Measurements from ENCODE around the gene SPN. TPM values are rescaled to one million over a fixed set of nuclear protein-coding genes. Genes with fewer than 3 reads are reported as not detected.
A peak's percentile ranks its signal among the peaks of the same experiment; 100 is the strongest.
"Not testable (repeated sequence)": the region's sequence is repeated elsewhere in the genome, so short reads cannot be mapped to it uniquely, and the experiment has no call there.

The SPN gene
- total RNA-seq, 2 experiments from 2014 or later = 339 to 352 TPM

DNA sequence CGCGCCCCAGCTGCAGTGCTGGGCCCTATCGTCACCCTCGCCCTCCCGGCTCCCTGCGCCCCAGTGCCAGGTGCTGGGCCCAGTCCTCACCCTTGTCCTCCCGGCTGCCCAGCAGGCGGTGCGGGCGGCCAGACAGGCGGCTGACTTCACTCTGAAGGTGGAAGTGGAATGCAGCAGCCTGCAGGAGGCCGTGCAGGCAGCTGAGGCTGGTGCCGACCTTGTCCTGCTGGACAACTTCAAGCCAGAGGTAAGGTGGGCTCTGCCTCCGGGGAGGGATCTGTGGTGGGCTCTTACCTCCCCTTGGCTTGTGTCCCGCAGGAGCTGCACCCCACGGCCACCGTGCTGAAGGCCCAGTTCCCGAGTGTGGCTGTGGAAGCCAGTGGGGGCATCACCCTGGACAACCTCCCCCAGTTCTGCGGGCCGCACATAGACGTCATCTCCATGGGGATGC, 33.9 kb downstream of the SPN start:
- Mint-ChIP-seq H3K27me3 (ENCODE audit: low read depth) (no peaks in the 10 kb centered on the region), H3K4me3 (no peak overlapping the region), H3K36me3 (ENCODE audit: low read depth) (peaks cover 2% of the 10 kb centered on the region), H3K4me1 (ENCODE audit: low read depth) (peaks cover 22% of the 10 kb centered on the region), H3K27ac (no peak overlapping the region), H3K9me3 (ENCODE audit: insufficient read depth) (no peaks in the 10 kb centered on the region)
- CTCF ChIA-PET = interaction anchor here (0.7 to 6.6 kb wide), 4 partner anchors 18 to 279 kb away, joined by 3 to 93 read pairs (median 5); partner anchors contain the start of gene PAGR1
- ATAC-seq (no peak), DNase-seq (no peak)
- POLR2A ChIA-PET = no interaction called here

DNA sequence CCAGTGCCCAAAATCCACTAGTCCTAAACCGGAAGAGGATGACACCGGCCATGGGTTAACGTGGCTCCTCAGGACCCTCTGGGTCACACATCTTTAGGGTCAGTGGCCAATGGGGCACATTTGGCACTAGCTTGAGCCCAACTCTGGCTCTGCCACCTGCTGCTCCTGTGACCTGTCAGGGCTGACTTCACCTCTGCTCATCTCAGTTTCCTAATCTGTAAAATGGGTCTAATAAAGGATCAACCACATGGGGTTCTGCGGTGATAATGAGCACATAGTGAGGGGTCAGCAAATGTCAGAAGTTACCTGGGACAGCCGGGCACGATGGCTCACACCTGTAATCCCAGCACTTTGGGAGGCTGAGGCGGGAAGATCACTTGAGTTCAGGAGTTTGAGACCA, 34.3 kb downstream of the SPN start:
- Mint-ChIP-seq H3K27me3 (ENCODE audit: low read depth) (no peaks in the 10 kb centered on the region), H3K9me3 (ENCODE audit: insufficient read depth) (no peaks in the 10 kb centered on the region), H3K4me3 (no peak overlapping the region), H3K4me1 (ENCODE audit: low read depth) (peaks cover 27% of the 10 kb centered on the region), H3K27ac (no peak overlapping the region), H3K36me3 (ENCODE audit: low read depth) (peaks cover 2% of the 10 kb centered on the region)
- DNase-seq = no peak
- POLR2A ChIA-PET = no interaction called here
- CTCF ChIA-PET = interaction anchor here (0.7 to 6.6 kb wide), 5 partner anchors 17 to 278 kb away, joined by 3 to 93 read pairs (median 6); partner anchors contain the start of gene MAZ
- ATAC-seq = no peak

DNA sequence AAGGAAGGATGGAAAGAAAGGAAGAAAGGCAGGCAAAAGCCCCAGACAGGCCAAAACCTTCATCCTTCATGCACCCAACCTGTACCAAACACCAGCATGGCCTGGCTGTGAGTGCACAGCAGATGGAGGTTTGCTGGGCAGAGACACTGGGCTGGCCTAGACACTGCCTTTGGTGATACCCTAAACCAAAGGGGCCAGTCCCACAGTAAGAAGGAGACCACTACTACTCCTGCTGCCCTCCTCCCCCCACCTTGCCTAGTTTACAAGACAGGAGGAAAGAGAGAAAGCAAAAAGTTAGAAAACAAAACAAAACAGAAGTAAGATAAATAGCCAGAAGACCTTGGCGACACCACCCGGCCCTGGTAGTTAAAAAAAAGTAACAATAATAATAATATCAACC, 35.0 kb downstream of the SPN start:
- DNase-seq = no peak
- no peaks in the 10 kb centered on the region for H3K9me3 Mint-ChIP-seq (ENCODE audit: insufficient read depth)
- H3K4me1 Mint-ChIP-seq (ENCODE audit: low read depth) = peaks cover 33% of the 10 kb centered on the region
- H3K27ac Mint-ChIP-seq = no peak overlapping the region
- ChIA-PET POLR2A (no interaction called here), CTCF (interaction anchor here (0.8 to 6.6 kb wide), 6 partner anchors 17 to 334 kb away, joined by 3 to 93 read pairs (median 18); partner anchors contain the start of genes MAZ and TLCD3B)
- no peak overlapping the region for H3K4me3 Mint-ChIP-seq
- no peaks in the 10 kb centered on the region for H3K27me3 Mint-ChIP-seq (ENCODE audit: low read depth)
- ATAC-seq = no peak
- peaks cover 2% of the 10 kb centered on the region for H3K36me3 Mint-ChIP-seq (ENCODE audit: low read depth)

DNA sequence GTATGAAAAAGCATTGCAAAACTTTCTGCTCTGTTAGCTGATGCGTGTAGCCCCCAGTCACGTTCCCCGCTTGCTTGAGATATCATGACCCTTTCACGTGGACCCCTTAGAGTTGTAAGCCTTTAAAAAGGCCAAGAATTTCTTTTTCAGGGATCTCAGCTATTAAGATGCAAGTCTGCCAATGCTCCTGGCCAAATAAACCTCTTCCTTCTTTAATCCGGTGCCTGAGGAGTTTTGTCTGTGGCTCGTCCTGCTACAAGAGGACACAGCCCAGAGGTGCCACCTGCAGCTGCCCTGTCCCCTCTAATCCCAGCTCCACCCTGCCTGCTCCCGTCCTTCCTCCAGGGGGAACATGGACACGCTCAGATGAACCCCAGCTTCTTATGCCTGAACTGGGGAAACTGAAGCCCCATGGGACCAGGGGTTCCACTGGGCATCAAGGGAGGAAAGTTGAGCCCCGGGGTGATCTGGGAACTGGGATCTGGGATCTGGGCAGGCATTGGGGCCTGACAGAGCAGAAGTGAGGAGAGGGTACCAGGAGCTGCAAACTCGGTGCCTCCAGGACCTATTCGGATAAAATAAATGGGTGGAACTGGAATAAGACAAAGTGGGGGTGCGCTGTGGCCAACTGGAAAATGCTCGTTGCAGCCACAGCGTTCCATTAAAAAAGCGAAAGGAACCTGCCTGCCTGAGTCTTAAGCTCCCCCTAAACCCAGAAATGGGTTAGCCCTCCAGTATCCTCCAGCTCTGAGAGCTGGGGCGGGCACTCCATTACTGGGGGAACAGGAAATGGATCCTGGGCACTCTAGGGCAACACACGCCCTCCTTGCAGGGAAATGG, 35.7 kb downstream of the SPN start:
- Mint-ChIP-seq H3K4me1 (ENCODE audit: low read depth) (peaks cover 38% of the 10 kb centered on the region), H3K27me3 (ENCODE audit: low read depth) (no peaks in the 10 kb centered on the region), H3K9me3 (ENCODE audit: insufficient read depth) (no peaks in the 10 kb centered on the region), H3K36me3 (ENCODE audit: low read depth) (peaks cover 2% of the 10 kb centered on the region), H3K27ac (no peak overlapping the region), H3K4me3 (no peak overlapping the region)
- ATAC-seq (no peak), DNase-seq (no peak)
- ChIA-PET POLR2A (interaction anchor here (4.5 kb wide), 1 partner anchor 92 kb away, joined by 25 read pairs; the partner anchor contains the start of gene KIF22), CTCF (interaction anchor here (0.8 to 6.6 kb wide), 13 partner anchors 7 to 333 kb away, joined by 3 to 93 read pairs (median 21); partner anchors contain the start of genes KIF22, MAZ, MVP and PAGR1)

DNA sequence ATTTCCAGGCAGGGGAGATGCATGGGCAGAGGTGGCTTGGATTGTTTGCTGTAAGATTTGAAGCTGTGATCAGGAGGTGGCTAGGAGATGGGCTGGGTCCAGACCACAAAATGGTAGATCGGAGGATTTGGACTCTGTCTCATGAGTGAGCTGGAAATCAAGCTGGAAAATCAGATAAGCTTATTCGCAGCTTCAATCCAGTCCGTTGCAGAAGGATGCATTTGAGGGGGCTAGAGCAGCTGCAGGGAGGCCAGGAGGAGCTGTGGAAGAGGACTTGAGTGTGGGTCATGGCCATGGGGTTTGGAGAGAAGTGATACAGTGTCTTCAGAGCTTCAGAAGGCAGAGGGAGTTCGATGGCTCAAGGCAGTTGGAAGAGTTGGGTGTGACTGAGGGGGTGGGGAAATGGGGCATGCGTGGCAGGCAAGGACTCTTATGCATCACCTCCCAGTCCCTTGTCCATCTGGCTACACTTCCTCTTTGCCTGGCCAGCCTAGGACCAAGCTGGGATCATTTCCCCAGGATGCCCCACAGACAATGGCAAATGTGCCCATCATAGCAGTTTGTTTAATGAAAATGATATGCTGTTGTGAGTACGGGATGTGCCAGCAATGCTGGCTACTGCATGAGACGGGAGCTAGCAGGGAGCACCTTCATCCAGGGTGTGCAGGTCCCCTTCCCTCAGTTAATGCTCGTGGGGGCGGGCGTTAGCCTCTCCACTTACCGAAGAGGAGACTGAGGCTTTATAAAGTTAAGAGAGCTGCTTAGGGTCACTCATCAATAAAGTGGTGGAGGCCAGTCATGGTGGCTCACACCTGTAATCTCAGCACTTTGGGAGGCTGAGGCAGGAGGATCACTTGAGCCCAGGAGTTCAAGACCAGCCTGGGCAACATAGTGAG, 36.5 kb downstream of the SPN start:
- ChIA-PET CTCF (interaction anchor here (0.7 to 6.6 kb wide), 34 partner anchors 8 to 332 kb away, joined by 3 to 93 read pairs (median 8); partner anchors contain the start of genes ASPHD1, KIF22, MAZ and MVP), POLR2A (interaction anchor here (0.6 to 4.5 kb wide), 9 partner anchors 55 to 305 kb away, joined by 3 to 25 read pairs (median 4); partner anchors contain the start of genes KIF22, PAGR1 and TMEM219)
- no peak overlapping the region for H3K27ac Mint-ChIP-seq
- ATAC-seq (no peak), DNase-seq (no peak)
- no peak overlapping the region for H3K4me3 Mint-ChIP-seq
- peaks cover 38% of the 10 kb centered on the region for H3K4me1 Mint-ChIP-seq (ENCODE audit: low read depth)
- H3K36me3 Mint-ChIP-seq (ENCODE audit: low read depth) = peaks cover 2% of the 10 kb centered on the region
- no peaks in the 10 kb centered on the region for H3K27me3 Mint-ChIP-seq (ENCODE audit: low read depth)
- H3K9me3 Mint-ChIP-seq (ENCODE audit: insufficient read depth) = no peaks in the 10 kb centered on the region

DNA sequence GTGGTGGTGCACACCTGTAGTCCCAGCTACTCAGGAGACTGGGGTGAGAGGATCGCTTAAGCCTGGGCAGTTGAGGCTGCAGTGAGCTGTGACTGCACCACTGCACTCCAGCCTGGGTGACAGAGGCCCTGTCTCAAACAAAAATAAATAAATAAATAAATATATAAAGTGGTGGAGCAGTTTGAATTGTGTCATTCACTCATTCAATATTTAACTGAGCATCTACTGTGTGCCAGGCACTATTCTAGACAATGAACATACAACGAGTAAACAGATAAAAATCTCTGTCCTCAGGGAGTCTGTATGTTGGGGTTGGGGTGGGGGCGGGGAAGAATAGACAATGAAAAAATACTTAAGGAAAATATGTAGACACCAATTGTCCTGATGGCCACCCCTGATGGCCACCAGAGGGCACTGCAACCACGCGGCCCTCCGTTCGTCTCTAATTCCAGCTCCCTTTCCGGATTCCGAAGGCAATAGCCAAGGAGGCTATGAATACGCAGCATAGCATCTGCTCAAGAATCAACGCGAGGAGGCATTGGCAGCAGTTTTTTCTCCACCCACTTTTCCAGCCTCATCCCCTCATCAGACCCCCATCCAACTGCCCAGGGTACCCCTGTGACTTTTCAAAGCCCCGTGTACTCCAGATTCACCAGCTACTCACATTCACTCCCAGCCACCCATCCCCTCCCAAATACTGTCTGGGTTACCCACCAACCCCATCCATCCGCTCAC, 37.4 kb downstream of the SPN start:
- Mint-ChIP-seq H3K4me3 (peak overlapping the region; percentile 24), H3K4me1 (ENCODE audit: low read depth) (peaks cover 38% of the 10 kb centered on the region), H3K9me3 (ENCODE audit: insufficient read depth) (no peaks in the 10 kb centered on the region), H3K27me3 (ENCODE audit: low read depth) (no peaks in the 10 kb centered on the region), H3K36me3 (ENCODE audit: low read depth) (peaks cover 2% of the 10 kb centered on the region), H3K27ac (peak overlapping the region; percentile 70)
- ChIA-PET POLR2A (interaction anchor here (0.6 to 4.5 kb wide), 9 partner anchors 55 to 304 kb away, joined by 3 to 25 read pairs (median 4); partner anchors contain the start of genes KIF22, PAGR1 and TMEM219), CTCF (interaction anchor here (0.6 to 6.6 kb wide), 37 partner anchors 9 to 355 kb away, joined by 3 to 93 read pairs (median 8); partner anchors contain the start of genes ASPHD1, KCTD13, KIF22 and MAZ)
- DNase-seq (peak; percentile 80), ATAC-seq (peak; percentile 30)

DNA sequence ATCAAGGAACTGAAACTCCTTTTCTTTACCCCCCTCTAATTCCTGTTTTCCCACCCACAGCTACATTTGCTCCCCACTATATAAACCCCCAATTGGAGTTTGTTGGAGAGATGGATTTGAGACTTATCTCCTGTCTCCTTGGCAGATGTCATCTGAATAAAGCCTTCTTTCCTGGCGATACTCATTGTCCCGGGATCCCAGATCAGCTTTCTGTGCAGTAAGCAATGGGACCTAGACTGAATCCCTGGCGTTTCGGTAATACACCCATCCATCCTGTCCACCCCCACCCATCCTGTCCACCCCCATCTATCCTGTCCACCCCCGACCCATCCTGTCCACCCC, 38.1 kb downstream of the SPN start:
- ATAC-seq (no peak), DNase-seq (no peak)
- Mint-ChIP-seq H3K27ac (peak overlapping the region; percentile 84), H3K36me3 (ENCODE audit: low read depth) (peaks cover 2% of the 10 kb centered on the region), H3K4me1 (ENCODE audit: low read depth) (peaks cover 38% of the 10 kb centered on the region), H3K9me3 (ENCODE audit: insufficient read depth) (no peaks in the 10 kb centered on the region), H3K27me3 (ENCODE audit: low read depth) (no peaks in the 10 kb centered on the region), H3K4me3 (no peak overlapping the region)
- ChIA-PET CTCF (interaction anchor here (0.6 to 6.6 kb wide), 37 partner anchors 9 to 354 kb away, joined by 3 to 93 read pairs (median 8); partner anchors contain the start of genes ASPHD1, KCTD13, KIF22 and MAZ), POLR2A (interaction anchor here (1.3 to 4.5 kb wide), 4 partner anchors 54 to 106 kb away, joined by 4 to 25 read pairs (median 8); partner anchors contain the start of gene KIF22)

DNA sequence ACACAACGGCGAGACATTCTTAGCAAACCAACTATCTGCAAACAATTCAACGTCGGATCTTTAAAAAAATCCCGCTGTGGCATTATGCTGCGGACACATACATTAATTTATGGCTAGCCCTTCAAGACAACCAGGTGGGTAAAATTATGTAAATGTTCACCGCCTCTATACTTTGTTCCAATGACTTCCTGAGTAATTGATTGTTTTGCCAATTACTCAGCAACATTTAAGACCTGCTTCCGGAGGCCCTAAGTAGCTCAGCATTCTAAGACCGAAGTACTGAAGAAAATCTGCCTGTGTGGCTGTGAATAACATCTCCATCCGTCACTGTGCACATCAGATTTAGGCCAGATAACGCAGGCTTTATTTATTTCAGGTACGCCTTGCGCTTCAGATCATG, 39.2 kb downstream of the SPN start:
- Mint-ChIP-seq H3K27ac (peak overlapping the region; percentile 84), H3K9me3 (ENCODE audit: insufficient read depth) (no peaks in the 10 kb centered on the region), H3K4me3 (peak overlapping the region; percentile 51), H3K27me3 (ENCODE audit: low read depth) (no peaks in the 10 kb centered on the region), H3K36me3 (ENCODE audit: low read depth) (no peaks in the 10 kb centered on the region), H3K4me1 (ENCODE audit: low read depth) (peaks cover 38% of the 10 kb centered on the region)
- ATAC-seq = peak; percentile 49
- DNase-seq = peak; percentile 38
- ChIA-PET POLR2A (interaction anchor here (0.6 to 4.5 kb wide), 6 partner anchors 88 to 273 kb away, joined by 3 to 25 read pairs (median 4); partner anchors contain the start of genes KIF22 and MAZ), CTCF (interaction anchor here (1.0 to 6.6 kb wide), 24 partner anchors 8 to 307 kb away, joined by 3 to 93 read pairs (median 6); partner anchors contain the start of genes ASPHD1, KCTD13, KIF22 and MAZ)

DNA sequence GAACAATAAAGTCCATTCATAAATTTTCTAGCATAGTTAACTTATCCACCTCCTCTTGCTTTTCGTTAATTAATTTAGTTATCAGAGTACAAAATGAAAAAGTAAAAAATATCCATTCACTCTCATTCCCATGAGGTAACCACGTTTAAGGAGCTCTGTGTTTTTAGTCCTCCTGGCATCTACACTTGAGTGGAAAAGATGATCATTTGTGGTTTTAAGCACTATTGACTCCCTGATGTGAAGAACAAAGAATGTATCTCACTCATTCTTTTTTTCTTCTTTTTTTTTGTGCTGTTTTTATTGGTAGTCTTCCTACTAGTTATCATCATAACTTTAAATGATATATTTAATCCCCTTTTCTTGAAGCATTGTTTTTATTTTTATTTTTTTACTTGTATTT, 42.0 kb downstream of the SPN start:
- no peaks in the 10 kb centered on the region for H3K36me3 Mint-ChIP-seq (ENCODE audit: low read depth)
- ATAC-seq (no peak), DNase-seq (no peak)
- ChIA-PET CTCF (interaction anchor here (0.9 to 1.9 kb wide), 3 partner anchors 18 to 111 kb away, joined by 3 to 6 read pairs (median 3); partner anchors contain the start of gene PAGR1), POLR2A (no interaction called here)
- H3K4me1 Mint-ChIP-seq (ENCODE audit: low read depth) = peaks cover 37% of the 10 kb centered on the region
- no peaks in the 10 kb centered on the region for H3K9me3 Mint-ChIP-seq (ENCODE audit: insufficient read depth)
- H3K4me3 Mint-ChIP-seq = no peak overlapping the region
- H3K27me3 Mint-ChIP-seq (ENCODE audit: low read depth) = peaks cover 3% of the 10 kb centered on the region
- H3K27ac Mint-ChIP-seq = no peak overlapping the region

DNA sequence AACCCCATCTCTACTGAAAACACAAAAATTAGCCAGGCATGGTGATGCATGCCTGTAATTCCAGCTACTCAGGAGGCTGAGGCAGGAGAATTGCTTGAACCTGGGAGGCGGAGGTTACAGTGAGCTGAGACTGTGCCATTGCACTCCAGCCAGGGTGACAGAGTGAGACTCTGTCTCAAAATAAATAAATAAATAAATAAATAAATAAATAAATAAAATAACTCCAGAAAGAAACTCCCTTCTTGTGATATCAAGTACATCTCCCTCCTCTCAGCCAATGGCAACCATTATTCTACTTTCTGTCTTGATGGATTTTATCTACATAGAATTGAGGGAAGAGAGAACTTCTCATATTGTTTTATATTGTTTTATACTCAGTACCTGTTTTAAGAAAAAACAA, 44.1 kb downstream of the SPN start:
- peaks cover 26% of the 10 kb centered on the region for H3K4me1 Mint-ChIP-seq (ENCODE audit: low read depth)
- DNase-seq; POLR2A ChIA-PET; H3K9me3 Mint-ChIP-seq (ENCODE audit: insufficient read depth); H3K36me3 Mint-ChIP-seq (ENCODE audit: low read depth); CTCF ChIA-PET; H3K4me3 Mint-ChIP-seq; H3K27me3 Mint-ChIP-seq (ENCODE audit: low read depth); H3K27ac Mint-ChIP-seq; ATAC-seq: not testable (repeated sequence)

Data from activated CD8-positive, alpha-beta T cell treated with anti-CD3 and anti-CD28 coated beads, Interleukin-2, amount 10 ng/mL, durations not matched to agents 7 days and 5 days (primary cell).